Bronchial epithelial cell (primary cell): ENCODE results near the gene WHRN. TPM values are rescaled to one million over a fixed set of nuclear protein-coding genes. Genes with fewer than 3 reads are reported as not detected.

ENCODE experiments used
- DNase-seq: peaks from one replicate; pipeline ENCODE4 v3.0.0-alpha.2; 2010; ENCODE audit warnings: low read depth
- FAIRE-seq: peaks from 2 replicates; lab custom pipeline; 2011; peaks lifted over from hg19 to GRCh38; lab: Jason Lieb, UNC
- H3K27me3 ChIP-seq: 2 replicates; pipeline ENCODE4 v1.5.1; 2011; ENCODE audit warnings: low read length; ENCODE audit not compliant: control insufficient read depth, insufficient read depth
- H3K36me3 ChIP-seq: 2 replicates; pipeline ENCODE4 v1.5.1; 2011; ENCODE audit warnings: low read length; ENCODE audit not compliant: control insufficient read depth, insufficient read depth
- H3K4me3 ChIP-seq: 2 replicates; pipeline ENCODE4 v1.5.1; 2011; ENCODE audit warnings: mild to moderate bottlenecking, low read depth, low read length, control low read depth
- CTCF ChIP-seq: IDR thresholded peaks from 2 replicates; pipeline ENCODE4 v1.5.1; 2011; ENCODE audit warnings: mild to moderate bottlenecking, moderate library complexity, low read length, control low read depth, inconsistent platforms; ENCODE audit not compliant: insufficient read depth, severe bottlenecking
- total RNA-seq: library from RNA; depleted of rRNA; stranded (reverse); fragments of >200 nt; gene quantifications from 2 replicates; pipeline ENCODE4 v1.2.1, GENCODE V29; 2014

Gene WHRN
- total RNA-seq, 1 donor from 2014 or later = 0.53 TPM

- no peak for DNase-seq
- no peaks in the 10 kb centered on the region for H3K36me3 ChIP-seq
- H3K4me3 ChIP-seq = no peak overlapping the region
- TF ChIP-seq CTCF = no peak
- peak; percentile 88 for FAIRE-seq
- H3K27me3 ChIP-seq = peaks cover 2% of the 10 kb centered on the region
Measured at GRCh38 chr9:114426046-114426948, 79.0 kb downstream of the WHRN start.

GRCh38 chr9:114425126-114425525 is 80.1 kb downstream of the WHRN start:
- no peak overlapping the region for H3K4me3 ChIP-seq
- FAIRE-seq = no peak
- no peaks in the 10 kb centered on the region for H3K36me3 ChIP-seq
- H3K27me3 ChIP-seq = no peaks in the 10 kb centered on the region
- TF ChIP-seq CTCF = no peak
- DNase-seq = no peak

GRCh38 chr9:114424126-114424525 is 81.1 kb downstream of the WHRN start:
- FAIRE-seq = no peak
- no peaks in the 10 kb centered on the region for H3K36me3 ChIP-seq
- no peak for TF ChIP-seq CTCF
- no peaks in the 10 kb centered on the region for H3K27me3 ChIP-seq
- DNase-seq = no peak
- H3K4me3 ChIP-seq = no peak overlapping the region

- no peaks in the 10 kb centered on the region for H3K27me3 ChIP-seq
- H3K4me3 ChIP-seq = no peak overlapping the region
- H3K36me3 ChIP-seq = no peaks in the 10 kb centered on the region
- DNase-seq (no peak), FAIRE-seq (no peak)
- TF ChIP-seq CTCF = no peak
Measured at GRCh38 chr9:114423181-114423580, 82.1 kb downstream of the WHRN start.

DNA sequence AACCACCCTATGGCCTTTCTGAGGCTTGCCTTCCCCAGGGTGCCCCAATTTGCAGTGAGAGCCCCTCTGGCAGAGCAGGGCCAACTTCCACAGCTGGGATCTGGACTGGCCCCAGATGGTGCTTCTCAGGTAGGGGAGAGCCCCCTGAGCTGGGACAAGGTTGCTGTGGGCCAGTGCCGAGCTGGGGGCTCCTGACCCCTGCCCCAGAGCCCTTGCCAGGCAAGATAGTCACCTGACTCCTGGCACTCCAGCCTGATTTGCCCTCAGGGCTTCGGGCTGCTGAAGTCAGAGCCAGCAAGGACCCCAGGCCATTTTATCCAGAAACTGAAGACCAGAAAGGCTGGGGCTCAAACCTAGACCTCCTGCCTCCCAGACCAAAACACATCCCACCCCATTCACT is 84.1 kb downstream of the WHRN start:
- no peak for TF ChIP-seq CTCF
- no peak for FAIRE-seq
- H3K36me3 ChIP-seq = no peaks in the 10 kb centered on the region
- no peak overlapping the region for H3K4me3 ChIP-seq
- no peak for DNase-seq
- H3K27me3 ChIP-seq = no peaks in the 10 kb centered on the region
